Vagina (tissue), 2 donors: Measurements from ENCODE around the gene GTF2H3. TPM values are rescaled to one million over a fixed set of nuclear protein-coding genes. Genes with fewer than 3 reads are reported as not detected.

ENCODE experiments used
- DNase-seq, 2 donors: peaks; one replicate each; pipeline ENCODE4 v3.0.0-alpha.2; 2017; ENCODE audit errors: extremely low spot score in 2 of 2
- H3K27ac ChIP-seq: fragments of 200-600 bp; sonication (generic); one replicate; pipeline ENCODE4 v1.5.1; 2019
- H3K27me3 ChIP-seq: fragments of 200-600 bp; sonication (generic); one replicate; pipeline ENCODE4 v1.5.1; 2019
- H3K36me3 ChIP-seq, 2 donors: fragments of 200-600 bp; sonication (generic); one replicate each; pipeline ENCODE4 v1.5.1; 2017 to 2019
- H3K4me1 ChIP-seq: fragments of 200-600 bp; sonication (generic); one replicate; pipeline ENCODE4 v1.5.1; 2019
- H3K4me3 ChIP-seq, 2 donors: fragments of 200-600 bp; sonication (generic); 1 replicate in 1 of 2; 2 replicates in 1 of 2; pipeline ENCODE4 v1.5.1; 2016 to 2019
- H3K9me3 ChIP-seq: fragments of 200-600 bp; sonication (generic); one replicate; pipeline ENCODE4 v1.5.1; 2019
- CTCF ChIP-seq, 3 experiments: fragments of 450-650 bp in 2 of 3; fragments of 200-600 bp in 1 of 3; sonication (generic) in 1 of 3; IDR thresholded peaks; one replicate each; pipeline ENCODE4 v1.5.1; 2017 to 2019; ENCODE audit warnings: antibody characterized with exemption in 3 of 3, mild to moderate bottlenecking in 2 of 3, moderate library complexity in 2 of 3
- POLR2A ChIP-seq, 2 donors: fragments of 450-650 bp; IDR thresholded peaks; one replicate each; pipeline ENCODE4 v1.6.1; 2017; ENCODE audit warnings: antibody characterized with exemption in 2 of 2, mild to moderate bottlenecking in 2 of 2, moderate library complexity in 2 of 2
- POLR2AphosphoS5 ChIP-seq, 2 donors: sonication (generic); formaldehyde crosslinking; IDR thresholded peaks; one replicate each; pipeline ENCODE4 v1.9.0; 2017; ENCODE audit warnings: antibody characterized with exemption in 2 of 2, mild to moderate bottlenecking in 2 of 2, low read depth in 1 of 2; ENCODE audit not compliant: insufficient read depth in 1 of 2
- intact Hi-C: fragments of 100-400 bp; cut with DNase I; formaldehyde crosslinking; loops from one replicate; pipeline ENCODE4 v1.15.1; 2023
- total RNA-seq: library from RNA; depleted of rRNA; stranded (reverse); fragments of >200 nt; gene quantifications from one replicate; pipeline ENCODE4 v1.2.3, GENCODE V29; 2016

The GTF2H3 gene
- total RNA-seq, 1 donor from 2014 or later: 21.1 TPM

- no peak overlapping the region for H3K27ac ChIP-seq
- intact Hi-C loops: no loop called here
- H3K36me3 ChIP-seq: peaks cover 0 to 38% of the 10 kb centered on the region in 2 donors
Measured at GRCh38 chr12:123654129-123654701, 20.6 kb downstream of the GTF2H3 start.

GRCh38 chr12:123655420-123655819 lies 21.8 kb downstream of the GTF2H3 start:
- peaks cover 0 to 30% of the 10 kb centered on the region in 2 donors for H3K36me3 ChIP-seq

More at GRCh38 chr12:123654129-123654701, 20.6 kb downstream of the GTF2H3 start:
- no peaks in the 10 kb centered on the region for H3K9me3 ChIP-seq
- no peaks in the 10 kb centered on the region for H3K27me3 ChIP-seq
- no peak overlapping the region for H3K4me3 ChIP-seq
- DNase-seq: no peak
- TF ChIP-seq POLR2AphosphoS5 (IDR thresholded peaks at IDR 0.05; ENCODE audit: insufficient read depth in 1 of 2, low read depth in 1 of 2) (no peak), CTCF (IDR thresholded peaks at IDR 0.05) (no peak), POLR2A (IDR thresholded peaks at IDR 0.05) (no peak)
- no peaks in the 10 kb centered on the region for H3K4me1 ChIP-seq

GRCh38 chr12:123656392-123656791 lies 22.8 kb downstream of the GTF2H3 start:
- Histone ChIP-seq H3K27me3 (no peaks in the 10 kb centered on the region), H3K4me1 (no peaks in the 10 kb centered on the region), H3K4me3 (no peak overlapping the region), H3K27ac (no peak overlapping the region), H3K9me3 (no peaks in the 10 kb centered on the region), H3K36me3 (peaks cover 0 to 26% of the 10 kb centered on the region in 2 donors)
- DNase-seq: no peak
- intact Hi-C loops: no loop called here
- no peak for TF ChIP-seq CTCF (IDR thresholded peaks at IDR 0.05)
- TF ChIP-seq POLR2A (IDR thresholded peaks at IDR 0.05): no peak
- TF ChIP-seq POLR2AphosphoS5 (IDR thresholded peaks at IDR 0.05; ENCODE audit: insufficient read depth in 1 of 2, low read depth in 1 of 2): no peak

More at GRCh38 chr12:123655420-123655819, 21.8 kb downstream of the GTF2H3 start:
- Histone ChIP-seq H3K9me3 (no peaks in the 10 kb centered on the region), H3K27me3 (no peaks in the 10 kb centered on the region), H3K4me1 (no peaks in the 10 kb centered on the region), H3K4me3 (no peak overlapping the region), H3K27ac (no peak overlapping the region)
- TF ChIP-seq POLR2A (IDR thresholded peaks at IDR 0.05) (no peak), CTCF (IDR thresholded peaks at IDR 0.05) (no peak), POLR2AphosphoS5 (IDR thresholded peaks at IDR 0.05; ENCODE audit: insufficient read depth in 1 of 2, low read depth in 1 of 2) (no peak)
- intact Hi-C loops: no loop called here
- DNase-seq: no peak

- no peak for TF ChIP-seq POLR2A (IDR thresholded peaks at IDR 0.05)
- TF ChIP-seq POLR2AphosphoS5 (IDR thresholded peaks at IDR 0.05; ENCODE audit: insufficient read depth in 1 of 2, low read depth in 1 of 2): no peak
- no peak for TF ChIP-seq CTCF (IDR thresholded peaks at IDR 0.05)
- no peak overlapping the region for H3K4me3 ChIP-seq
- H3K27ac ChIP-seq: no peak overlapping the region
- no peaks in the 10 kb centered on the region for H3K27me3 ChIP-seq
- no peak for DNase-seq
- intact Hi-C loops: no loop called here
- no peaks in the 10 kb centered on the region for H3K9me3 ChIP-seq
- peaks cover 0 to 18% of the 10 kb centered on the region in 2 donors for H3K36me3 ChIP-seq
- H3K4me1 ChIP-seq: no peaks in the 10 kb centered on the region
Measured at GRCh38 chr12:123657211-123657610, 23.6 kb downstream of the GTF2H3 start.

- H3K9me3 ChIP-seq: no peaks in the 10 kb centered on the region
- H3K27ac ChIP-seq: peak overlapping the region; percentile 73
- TF ChIP-seq POLR2AphosphoS5 (IDR thresholded peaks at IDR 0.05; ENCODE audit: insufficient read depth in 1 of 2, low read depth in 1 of 2) (peak; percentile 23 to 70), POLR2A (IDR thresholded peaks at IDR 0.05) (no peak), CTCF (IDR thresholded peaks at IDR 0.05) (no peak)
- intact Hi-C loops: no loop called here
- H3K36me3 ChIP-seq: peaks cover 0 to 22% of the 10 kb centered on the region in 2 donors
- H3K4me1 ChIP-seq: no peaks in the 10 kb centered on the region
- H3K27me3 ChIP-seq: no peaks in the 10 kb centered on the region
- no peak for DNase-seq
- H3K4me3 ChIP-seq: no peak overlapping the region
Measured at GRCh38 chr12:123659996-123660727, 26.5 kb downstream of the GTF2H3 start.
